WTC11 (cell line): ENCODE data around the gene MED12.

Experiments used
- CBFB ChIP-seq: sonication (generic); formaldehyde crosslinking; IDR thresholded peaks from 2 replicates; pipeline ENCODE4 v1.8.1; 2022; ENCODE audit warnings: mild to moderate bottlenecking, low read depth, missing genetic modification reagents
- CTCF ChIP-seq: fragments of 200-600 bp; IDR thresholded peaks from 2 replicates; pipeline ENCODE4 v1.8.0; 2022; ENCODE audit warnings: antibody characterized with exemption
- E2F1 ChIP-seq: sonication (generic); formaldehyde crosslinking; IDR thresholded peaks from 2 replicates; pipeline ENCODE4 v1.8.0; 2022; ENCODE audit warnings: mild to moderate bottlenecking, missing genetic modification reagents
- STAT6 ChIP-seq: sonication (generic); formaldehyde crosslinking; conservative IDR thresholded peaks from 2 replicates; pipeline ENCODE4 v1.8.1; 2023; ENCODE audit warnings: mild to moderate bottlenecking, low read depth, missing genetic modification reagents, moderate library complexity
- TEAD4 ChIP-seq: sonication (generic); formaldehyde crosslinking; IDR thresholded peaks from 2 replicates; pipeline ENCODE4 v1.8.0; 2022; ENCODE audit warnings: mild to moderate bottlenecking, missing genetic modification reagents
- ZMAT4 ChIP-seq: fragments of 250-450 bp; sonication (Bioruptor Pico); IDR thresholded peaks from 2 replicates; pipeline ENCODE4 v1.9.0; 2021; ENCODE audit warnings: mild to moderate bottlenecking
- ZNF232 ChIP-seq: sonication (generic); formaldehyde crosslinking; IDR thresholded peaks from 2 replicates; pipeline ENCODE4 v1.8.0; 2022; ENCODE audit warnings: mild to moderate bottlenecking, missing genetic modification reagents
- ZNF263 ChIP-seq: sonication (generic); formaldehyde crosslinking; IDR thresholded peaks from 2 replicates; pipeline ENCODE4 v1.8.1; 2022; ENCODE audit warnings: low read depth, mild to moderate bottlenecking, moderate library complexity, missing genetic modification reagents
- ZNF281 ChIP-seq: sonication (generic); formaldehyde crosslinking; IDR thresholded peaks from 2 replicates; pipeline ENCODE4 v1.8.0; 2023; ENCODE audit warnings: mild to moderate bottlenecking, missing genetic modification reagents
- ZNF671 ChIP-seq: fragments of 250-450 bp; sonication (Bioruptor Pico); IDR thresholded peaks from 2 replicates; pipeline ENCODE4 v1.8.0; 2021; ENCODE audit warnings: mild to moderate bottlenecking

GRCh38 chrX:71168134-71168533 lies 49.7 kb downstream of the MED12 start:
- TF ChIP-seq ZNF232 (CRISPR knock-in tag) (no peak), CTCF (no peak), ZNF263 (no peak), STAT6 (CRISPR knock-in tag) (no peak), TEAD4 (no peak), E2F1 (CRISPR knock-in tag) (no peak), ZNF671 (no peak), CBFB (CRISPR knock-in tag) (no peak), ZMAT4 (CRISPR knock-in tag) (no peak), ZNF281 (no peak)
